Measurements from ENCODE around the gene TMEM212. TPM values are rescaled to one million over a fixed set of nuclear protein-coding genes. Genes with fewer than 3 reads are reported as not detected.

The TMEM212 gene
- total and polyA plus RNA-seq, 2 of the 13 experiments (the other 11 are each of a cell fraction or from before 2014, with no cell fraction given) = not detected

GRCh38 chr3:171829841-171830517 is 13.2 kb upstream of the TMEM212 start (continued):
- no peak for TF ChIP-seq ZNF746 (CRISPR knock-in tag; IDR thresholded peaks at IDR 0.05)
- TF ChIP-seq ZNF792 (CRISPR knock-in tag; IDR thresholded peaks at IDR 0.05) = peak; percentile 80; the same call in 1 of the 2 replicates
- peak; percentile 33; the same call in 1 of the 2 replicates for TF ChIP-seq MYC (CRISPR knock-in tag; IDR thresholded peaks at IDR 0.05; ENCODE audit: borderline replicate concordance)
- TF ChIP-seq FOXM1 (CRISPR knock-in tag; IDR thresholded peaks at IDR 0.05) = no peak
- TF ChIP-seq, protein P1, sequence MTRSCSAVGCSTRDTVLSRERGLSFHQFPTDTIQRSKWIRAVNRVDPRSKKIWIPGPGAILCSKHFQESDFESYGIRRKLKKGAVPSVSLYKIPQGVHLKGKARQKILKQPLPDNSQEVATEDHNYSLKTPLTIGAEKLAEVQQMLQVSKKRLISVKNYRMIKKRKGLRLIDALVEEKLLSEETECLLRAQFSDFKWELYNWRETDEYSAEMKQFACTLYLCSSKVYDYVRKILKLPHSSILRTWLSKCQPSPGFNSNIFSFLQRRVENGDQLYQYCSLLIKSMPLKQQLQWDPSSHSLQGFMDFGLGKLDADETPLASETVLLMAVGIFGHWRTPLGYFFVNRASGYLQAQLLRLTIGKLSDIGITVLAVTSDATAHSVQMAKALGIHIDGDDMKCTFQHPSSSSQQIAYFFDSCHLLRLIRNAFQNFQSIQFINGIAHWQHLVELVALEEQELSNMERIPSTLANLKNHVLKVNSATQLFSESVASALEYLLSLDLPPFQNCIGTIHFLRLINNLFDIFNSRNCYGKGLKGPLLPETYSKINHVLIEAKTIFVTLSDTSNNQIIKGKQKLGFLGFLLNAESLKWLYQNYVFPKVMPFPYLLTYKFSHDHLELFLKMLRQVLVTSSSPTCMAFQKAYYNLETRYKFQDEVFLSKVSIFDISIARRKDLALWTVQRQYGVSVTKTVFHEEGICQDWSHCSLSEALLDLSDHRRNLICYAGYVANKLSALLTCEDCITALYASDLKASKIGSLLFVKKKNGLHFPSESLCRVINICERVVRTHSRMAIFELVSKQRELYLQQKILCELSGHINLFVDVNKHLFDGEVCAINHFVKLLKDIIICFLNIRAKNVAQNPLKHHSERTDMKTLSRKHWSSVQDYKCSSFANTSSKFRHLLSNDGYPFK (CRISPR knock-in tag; IDR thresholded peaks at IDR 0.05; ENCODE audit: borderline replicate concordance) = peak; percentile 52; the same call in 1 of the 2 replicates
- TF ChIP-seq ZNF878 (CRISPR knock-in tag; IDR thresholded peaks at IDR 0.05) = peak; percentile 52; the same call in 1 of the 2 replicates
- no peak for TF ChIP-seq MBNL3 (CRISPR knock-in tag; conservative IDR thresholded peaks at IDR 0.05)
- peak; percentile 82; the same call in 1 of the 2 replicates for TF ChIP-seq ZBTB38 (CRISPR knock-in tag; IDR thresholded peaks at IDR 0.05)
- TF ChIP-seq ZNF232 (CRISPR knock-in tag; IDR thresholded peaks at IDR 0.05; ENCODE audit: borderline replicate concordance) = peak; percentile 33; the same call in 1 of the 2 replicates
- peak; percentile 79; the same call in 1 of the 2 replicates for TF ChIP-seq FOXC1 (CRISPR knock-in tag; IDR thresholded peaks at IDR 0.05; ENCODE audit: borderline replicate concordance)
- peak; percentile 83 for TF ChIP-seq TARDBP (CRISPR knock-in tag; IDR thresholded peaks at IDR 0.05)
- TF ChIP-seq, protein P2, sequence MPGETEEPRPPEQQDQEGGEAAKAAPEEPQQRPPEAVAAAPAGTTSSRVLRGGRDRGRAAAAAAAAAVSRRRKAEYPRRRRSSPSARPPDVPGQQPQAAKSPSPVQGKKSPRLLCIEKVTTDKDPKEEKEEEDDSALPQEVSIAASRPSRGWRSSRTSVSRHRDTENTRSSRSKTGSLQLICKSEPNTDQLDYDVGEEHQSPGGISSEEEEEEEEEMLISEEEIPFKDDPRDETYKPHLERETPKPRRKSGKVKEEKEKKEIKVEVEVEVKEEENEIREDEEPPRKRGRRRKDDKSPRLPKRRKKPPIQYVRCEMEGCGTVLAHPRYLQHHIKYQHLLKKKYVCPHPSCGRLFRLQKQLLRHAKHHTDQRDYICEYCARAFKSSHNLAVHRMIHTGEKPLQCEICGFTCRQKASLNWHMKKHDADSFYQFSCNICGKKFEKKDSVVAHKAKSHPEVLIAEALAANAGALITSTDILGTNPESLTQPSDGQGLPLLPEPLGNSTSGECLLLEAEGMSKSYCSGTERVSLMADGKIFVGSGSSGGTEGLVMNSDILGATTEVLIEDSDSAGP (CRISPR knock-in tag; IDR thresholded peaks at IDR 0.05; ENCODE audit: borderline replicate concordance) = peak; percentile 71; the same call in 1 of the 2 replicates
- TF ChIP-seq MED13 (CRISPR knock-in tag; IDR thresholded peaks at IDR 0.05) = no peak
- TF ChIP-seq, protein P3, sequence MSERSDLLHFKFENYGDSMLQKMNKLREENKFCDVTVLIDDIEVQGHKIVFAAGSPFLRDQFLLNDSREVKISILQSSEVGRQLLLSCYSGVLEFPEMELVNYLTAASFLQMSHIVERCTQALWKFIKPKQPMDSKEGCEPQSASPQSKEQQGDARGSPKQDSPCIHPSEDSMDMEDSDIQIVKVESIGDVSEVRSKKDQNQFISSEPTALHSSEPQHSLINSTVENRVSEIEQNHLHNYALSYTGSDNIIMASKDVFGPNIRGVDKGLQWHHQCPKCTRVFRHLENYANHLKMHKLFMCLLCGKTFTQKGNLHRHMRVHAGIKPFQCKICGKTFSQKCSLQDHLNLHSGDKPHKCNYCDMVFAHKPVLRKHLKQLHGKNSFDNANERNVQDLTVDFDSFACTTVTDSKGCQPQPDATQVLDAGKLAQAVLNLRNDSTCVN (CRISPR knock-in tag; IDR thresholded peaks at IDR 0.05; ENCODE audit: borderline replicate concordance) = peak; percentile 67; the same call in 1 of the 2 replicates
- no peak for TF ChIP-seq ZNF138 (CRISPR knock-in tag; IDR thresholded peaks at IDR 0.05; ENCODE audit: low read depth)
- TF ChIP-seq, protein P4, sequence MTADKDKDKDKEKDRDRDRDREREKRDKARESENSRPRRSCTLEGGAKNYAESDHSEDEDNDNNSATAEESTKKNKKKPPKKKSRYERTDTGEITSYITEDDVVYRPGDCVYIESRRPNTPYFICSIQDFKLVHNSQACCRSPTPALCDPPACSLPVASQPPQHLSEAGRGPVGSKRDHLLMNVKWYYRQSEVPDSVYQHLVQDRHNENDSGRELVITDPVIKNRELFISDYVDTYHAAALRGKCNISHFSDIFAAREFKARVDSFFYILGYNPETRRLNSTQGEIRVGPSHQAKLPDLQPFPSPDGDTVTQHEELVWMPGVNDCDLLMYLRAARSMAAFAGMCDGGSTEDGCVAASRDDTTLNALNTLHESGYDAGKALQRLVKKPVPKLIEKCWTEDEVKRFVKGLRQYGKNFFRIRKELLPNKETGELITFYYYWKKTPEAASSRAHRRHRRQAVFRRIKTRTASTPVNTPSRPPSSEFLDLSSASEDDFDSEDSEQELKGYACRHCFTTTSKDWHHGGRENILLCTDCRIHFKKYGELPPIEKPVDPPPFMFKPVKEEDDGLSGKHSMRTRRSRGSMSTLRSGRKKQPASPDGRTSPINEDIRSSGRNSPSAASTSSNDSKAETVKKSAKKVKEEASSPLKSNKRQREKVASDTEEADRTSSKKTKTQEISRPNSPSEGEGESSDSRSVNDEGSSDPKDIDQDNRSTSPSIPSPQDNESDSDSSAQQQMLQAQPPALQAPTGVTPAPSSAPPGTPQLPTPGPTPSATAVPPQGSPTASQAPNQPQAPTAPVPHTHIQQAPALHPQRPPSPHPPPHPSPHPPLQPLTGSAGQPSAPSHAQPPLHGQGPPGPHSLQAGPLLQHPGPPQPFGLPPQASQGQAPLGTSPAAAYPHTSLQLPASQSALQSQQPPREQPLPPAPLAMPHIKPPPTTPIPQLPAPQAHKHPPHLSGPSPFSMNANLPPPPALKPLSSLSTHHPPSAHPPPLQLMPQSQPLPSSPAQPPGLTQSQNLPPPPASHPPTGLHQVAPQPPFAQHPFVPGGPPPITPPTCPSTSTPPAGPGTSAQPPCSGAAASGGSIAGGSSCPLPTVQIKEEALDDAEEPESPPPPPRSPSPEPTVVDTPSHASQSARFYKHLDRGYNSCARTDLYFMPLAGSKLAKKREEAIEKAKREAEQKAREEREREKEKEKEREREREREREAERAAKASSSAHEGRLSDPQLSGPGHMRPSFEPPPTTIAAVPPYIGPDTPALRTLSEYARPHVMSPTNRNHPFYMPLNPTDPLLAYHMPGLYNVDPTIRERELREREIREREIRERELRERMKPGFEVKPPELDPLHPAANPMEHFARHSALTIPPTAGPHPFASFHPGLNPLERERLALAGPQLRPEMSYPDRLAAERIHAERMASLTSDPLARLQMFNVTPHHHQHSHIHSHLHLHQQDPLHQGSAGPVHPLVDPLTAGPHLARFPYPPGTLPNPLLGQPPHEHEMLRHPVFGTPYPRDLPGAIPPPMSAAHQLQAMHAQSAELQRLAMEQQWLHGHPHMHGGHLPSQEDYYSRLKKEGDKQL (CRISPR knock-in tag; IDR thresholded peaks at IDR 0.05; ENCODE audit: low read depth) = 0 out of 2 replicates have a peak, but pooled peaks have one; percentile 51
- no peak for TF ChIP-seq ATRX (CRISPR knock-in tag; IDR thresholded peaks at IDR 0.05; ENCODE audit: borderline replicate concordance)

All from HepG2 (cell line).